KMS-11 (cell line): Measurements from ENCODE around the gene CAPN9.

Experiments
- H2AFZ ChIP-seq: fragments of 200-600 bp; sonication (generic); 2 replicates; pipeline ENCODE4 v1.6.1; 2016; ENCODE audit warnings: antibody characterized with exemption, mixed run types, low read depth
- H3K27ac ChIP-seq: fragments of 200-600 bp; sonication (generic); 2 replicates; pipeline ENCODE4 v1.6.1; 2016; ENCODE audit warnings: mild to moderate bottlenecking, mixed run types
- H3K27me3 ChIP-seq: fragments of 200-600 bp; sonication (generic); 2 replicates; pipeline ENCODE4 v1.6.1; 2017; ENCODE audit warnings: mild to moderate bottlenecking, low read depth, mixed run types, moderate library complexity; ENCODE audit not compliant: insufficient read depth
- H3K36me3 ChIP-seq: fragments of 200-600 bp; sonication (generic); 2 replicates; pipeline ENCODE4 v1.6.1; 2017; ENCODE audit warnings: mild to moderate bottlenecking, mixed run types; ENCODE audit not compliant: insufficient read depth
- H3K4me1 ChIP-seq: fragments of 200-600 bp; sonication (generic); 2 replicates; pipeline ENCODE4 v1.6.1; 2016; ENCODE audit warnings: mild to moderate bottlenecking, low read depth, mixed run types; ENCODE audit not compliant: poor library complexity, severe bottlenecking
- H3K4me2 ChIP-seq: fragments of 200-600 bp; sonication (generic); 2 replicates; pipeline ENCODE4 v1.7.0; 2016; ENCODE audit warnings: mild to moderate bottlenecking, mixed run types
- H3K4me3 ChIP-seq: fragments of 200-600 bp; sonication (generic); IDR thresholded peaks from 2 replicates; pipeline ENCODE4 v1.6.1; 2017; ENCODE audit warnings: low read depth, low read length, mixed read lengths; ENCODE audit not compliant: insufficient read depth
- H3K79me2 ChIP-seq: fragments of 200-600 bp; sonication (generic); 2 replicates; pipeline ENCODE4 v1.6.1; 2016; ENCODE audit warnings: low read depth, mixed run types; ENCODE audit not compliant: insufficient read depth
- H3K9ac ChIP-seq: fragments of 200-600 bp; sonication (generic); 2 replicates; pipeline ENCODE4 v1.6.1; 2016; ENCODE audit warnings: mild to moderate bottlenecking, mixed run types
- H4K20me1 ChIP-seq: fragments of 200-600 bp; sonication (generic); 2 replicates; pipeline ENCODE4 v1.6.1; 2016; ENCODE audit warnings: mild to moderate bottlenecking, mixed run types; ENCODE audit not compliant: insufficient read depth
- CTCF ChIP-seq: fragments of 200-600 bp; sonication (generic); conservative IDR thresholded peaks from 2 replicates; pipeline ENCODE4 v1.6.1; 2017; ENCODE audit warnings: low read depth, mild to moderate bottlenecking, antibody characterized with exemption, low read length, moderate library complexity, mixed read lengths

Gene CAPN9

GRCh38 chr1:230797942-230798365 lies 50.8 kb downstream of the CAPN9 start:
- H3K27me3 ChIP-seq: no peaks in the 10 kb centered on the region
- no peak overlapping the region for H2AFZ ChIP-seq
- no peaks in the 10 kb centered on the region for H4K20me1 ChIP-seq

DNA sequence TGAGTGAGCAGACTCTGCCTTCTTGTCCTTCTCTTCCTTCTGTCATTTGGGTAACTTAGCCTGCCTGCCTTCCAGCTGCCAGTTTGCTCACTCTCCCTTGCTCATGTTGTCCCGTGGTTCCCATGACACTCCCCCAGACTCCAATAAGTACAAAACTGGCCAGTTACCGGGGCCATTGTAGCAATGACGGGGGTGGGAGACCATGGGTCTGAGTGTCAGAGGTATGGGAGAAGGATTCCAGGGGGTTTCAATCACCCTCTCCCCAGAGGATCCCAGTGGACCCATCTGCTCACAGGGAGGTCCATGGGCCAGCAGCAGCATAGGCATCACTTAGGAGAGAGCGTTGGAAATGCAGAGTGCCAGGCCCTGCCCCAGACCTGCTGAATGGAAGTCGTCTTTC lies 51.3 kb downstream of the CAPN9 start:
- Histone ChIP-seq H3K4me3 (no peak overlapping the region), H3K4me2 (no peak overlapping the region)

More at GRCh38 chr1:230797942-230798365, 50.8 kb downstream of the CAPN9 start:
- Histone ChIP-seq H3K4me2 (no peak overlapping the region), H3K4me1 (no peaks in the 10 kb centered on the region), H3K79me2 (no peaks in the 10 kb centered on the region), H3K36me3 (no peaks in the 10 kb centered on the region), H3K27ac (no peak overlapping the region), H3K4me3 (no peak overlapping the region), H3K9ac (no peak overlapping the region)
- no peak for TF ChIP-seq CTCF

GRCh38 chr1:230800891-230801840 lies 54.0 kb downstream of the CAPN9 start:
- no peak overlapping the region for H3K4me3 ChIP-seq
- H3K9ac ChIP-seq: no peak overlapping the region
- no peak for TF ChIP-seq CTCF
- no peaks in the 10 kb centered on the region for H3K36me3 ChIP-seq
- no peak overlapping the region for H3K4me2 ChIP-seq
- no peaks in the 10 kb centered on the region for H3K4me1 ChIP-seq
- no peaks in the 10 kb centered on the region for H3K79me2 ChIP-seq
- H3K27ac ChIP-seq: no peak overlapping the region
- H4K20me1 ChIP-seq: no peaks in the 10 kb centered on the region
- no peak overlapping the region for H2AFZ ChIP-seq
- no peaks in the 10 kb centered on the region for H3K27me3 ChIP-seq

More for the DNA sequence above, 51.3 kb downstream of the CAPN9 start:
- no peak overlapping the region for H3K27ac ChIP-seq
- no peak overlapping the region for H2AFZ ChIP-seq
- no peaks in the 10 kb centered on the region for H3K4me1 ChIP-seq
- H3K79me2 ChIP-seq: no peaks in the 10 kb centered on the region
- TF ChIP-seq CTCF: no peak
- H4K20me1 ChIP-seq: no peaks in the 10 kb centered on the region
- H3K27me3 ChIP-seq: no peaks in the 10 kb centered on the region
- H3K9ac ChIP-seq: no peak overlapping the region
- no peaks in the 10 kb centered on the region for H3K36me3 ChIP-seq

GRCh38 chr1:230804396-230804795 lies 57.2 kb downstream of the CAPN9 start:
- no peaks in the 10 kb centered on the region for H3K4me1 ChIP-seq
- H3K27me3 ChIP-seq: no peaks in the 10 kb centered on the region
- no peaks in the 10 kb centered on the region for H4K20me1 ChIP-seq
- H3K27ac ChIP-seq: no peak overlapping the region
- H3K4me3 ChIP-seq: no peak overlapping the region
- H2AFZ ChIP-seq: no peak overlapping the region
- no peak overlapping the region for H3K4me2 ChIP-seq
- H3K36me3 ChIP-seq: no peaks in the 10 kb centered on the region
- no peaks in the 10 kb centered on the region for H3K79me2 ChIP-seq
- no peak overlapping the region for H3K9ac ChIP-seq
- no peak for TF ChIP-seq CTCF
